Endothelial cell of umbilical vein (primary cell): ENCODE measurements around the gene MFRP. TPM values are rescaled to one million over a fixed set of nuclear protein-coding genes. Genes with fewer than 3 reads are reported as not detected.

Source experiments
- BruUV-seq: library from RNA; stranded (reverse); fragments of 400-500 nt; replicated peaks from 2 replicates; lab custom pipeline; 2021; lab: Mats Ljungman, UMichigan
- CTCF ChIA-PET: fragments of 300-600, 350-600 bp; sonication (Branson Sonifier 250); formaldehyde crosslinking; loops from one replicate; lab custom pipeline; 2021; ENCODE audit warnings: antibody characterized with exemption, inconsistent platforms; lab: Charles Lee
- POLR2A ChIA-PET: fragments of 300-600, 350-600 bp; sonication (Branson Sonifier 250); formaldehyde crosslinking; loops from one replicate; lab custom pipeline; 2021; ENCODE audit warnings: antibody characterized with exemption, inconsistent platforms; lab: Charles Lee
- DNase-seq: peaks from one replicate; pipeline ENCODE4 v3.0.0-alpha.2; 2011; ENCODE audit warnings: low read depth, low spot score
- FAIRE-seq: peaks from 2 replicates; lab custom pipeline; 2011; peaks lifted over from hg19 to GRCh38; lab: Jason Lieb, UNC
- H2AFZ ChIP-seq: 2 replicates; pipeline ENCODE4 v1.6.0; 2012; ENCODE audit warnings: low read depth, low read length, control low read depth, inconsistent platforms
- H3K27ac ChIP-seq: 2 replicates; pipeline ENCODE4 v1.5.1; 2011; ENCODE audit warnings: low read depth, mild to moderate bottlenecking, control low read depth, low read length, moderate library complexity; ENCODE audit not compliant: insufficient read depth
- H3K27me3 ChIP-seq, 2 experiments: 2 replicates each; pipeline versions ENCODE4 v1.6.0 to v1.6.1; 2011; ENCODE audit warnings: low read length in 2 of 2, mixed read lengths in 1 of 2; ENCODE audit not compliant: control insufficient read depth in 2 of 2, insufficient read depth in 2 of 2
- H3K36me3 ChIP-seq, 2 experiments: 2 replicates in 1 of 2; 3 replicates in 1 of 2; pipeline ENCODE4 v1.5.1; 2011; ENCODE audit warnings: low read length in 2 of 2, mild to moderate bottlenecking in 1 of 2, moderate library complexity in 1 of 2; ENCODE audit not compliant: control insufficient read depth in 2 of 2, insufficient read depth in 2 of 2; ENCODE audit errors: extremely low read depth in 1 of 2
- H3K4me1 ChIP-seq: 3 replicates; pipeline ENCODE4 v1.5.1; 2011; ENCODE audit warnings: mild to moderate bottlenecking, low read length; ENCODE audit not compliant: control insufficient read depth, insufficient read depth; ENCODE audit errors: extremely low read depth
- H3K4me2 ChIP-seq: 2 replicates; pipeline ENCODE4 v1.6.1; 2011; ENCODE audit warnings: low read length, control low read depth, mixed read lengths; ENCODE audit not compliant: insufficient read depth
- H3K4me3 ChIP-seq, 3 experiments: fragments of 200-600 bp in 1 of 3; sonication (generic), shearing (Covaris generic) in 1 of 3; replicated peaks in 1 of 3; 2 replicates each; pipeline ENCODE4 v1.5.1; 2011 to 2016; ENCODE audit warnings: control low read depth in 3 of 3, low read length in 3 of 3, mild to moderate bottlenecking in 2 of 3, inconsistent platforms in 1 of 3, low read depth in 1 of 3, moderate library complexity in 1 of 3; ENCODE audit not compliant: insufficient read depth in 1 of 3
- H3K79me2 ChIP-seq: 2 replicates; pipeline ENCODE4 v1.6.0; 2012; ENCODE audit warnings: low read length, inconsistent platforms; ENCODE audit not compliant: control insufficient read depth, insufficient read depth
- H3K9ac ChIP-seq: replicated peaks from 2 replicates; pipeline ENCODE3; 2011; ENCODE audit warnings: low read length, control low read depth; ENCODE audit not compliant: insufficient read depth; ENCODE audit errors: extremely low read depth
- H3K9me1 ChIP-seq: replicated peaks from 3 replicates; pipeline ENCODE4 v1.6.0; 2011; ENCODE audit warnings: mild to moderate bottlenecking, low read length; ENCODE audit not compliant: control insufficient read depth, insufficient read depth; ENCODE audit errors: extremely low read depth
- H3K9me3 ChIP-seq: replicated peaks from 2 replicates; pipeline ENCODE4 v1.5.1; 2012; ENCODE audit warnings: low read length, inconsistent platforms; ENCODE audit not compliant: control insufficient read depth, insufficient read depth
- H4K20me1 ChIP-seq: replicated peaks from 2 replicates; pipeline ENCODE3; 2011; ENCODE audit warnings: mild to moderate bottlenecking, low read length; ENCODE audit not compliant: control insufficient read depth, insufficient read depth; ENCODE audit errors: extremely low read depth
- CTCF ChIP-seq, 2 donors: IDR thresholded peaks; 1 replicate in 1 of 2; 2 replicates in 1 of 2; pipeline ENCODE4 v1.5.1; 2011; ENCODE audit warnings: low read length in 2 of 2, mild to moderate bottlenecking in 2 of 2, moderate library complexity in 2 of 2, control low read depth in 1 of 2, inconsistent platforms in 1 of 2, low read depth in 1 of 2; ENCODE audit not compliant: insufficient read depth in 1 of 2; ENCODE audit errors: extremely low read depth in 1 of 2
- EZH2 ChIP-seq: IDR thresholded peaks from 2 replicates; pipeline ENCODE4 v1.6.1; 2012; ENCODE audit warnings: borderline replicate concordance, low read depth, mild to moderate bottlenecking, moderate library complexity, low read length, inconsistent platforms; ENCODE audit not compliant: severe bottlenecking
- FOS ChIP-seq: IDR thresholded peaks from 2 replicates; pipeline ENCODE4 v1.6.1; 2011; ENCODE audit warnings: mild to moderate bottlenecking, low read length, moderate library complexity, borderline replicate concordance; ENCODE audit not compliant: insufficient read depth
- GATA2 ChIP-seq: IDR thresholded peaks from 2 replicates; pipeline ENCODE4 v1.7.0; 2011; ENCODE audit warnings: low read depth, mild to moderate bottlenecking, moderate library complexity, mixed read lengths, low read length; ENCODE audit not compliant: insufficient read length, insufficient read depth
- JUN ChIP-seq: IDR thresholded peaks from 2 replicates; pipeline ENCODE4 v1.6.1; 2011; ENCODE audit warnings: borderline replicate concordance, low read depth; ENCODE audit not compliant: insufficient read length, insufficient read depth
- MAX ChIP-seq: IDR thresholded peaks from 2 replicates; pipeline ENCODE4 v1.6.1; 2011; ENCODE audit not compliant: insufficient read depth, insufficient read length
- MYC ChIP-seq: IDR thresholded peaks from one replicate; pipeline ENCODE4 v1.6.1; 2011; ENCODE audit warnings: mild to moderate bottlenecking, low read depth, low read length
- POLR2A ChIP-seq: IDR thresholded peaks from 2 replicates; pipeline ENCODE4 v1.6.1; 2012; ENCODE audit warnings: low read depth, mild to moderate bottlenecking, control low read depth, low read length
- POLR2AphosphoS5 ChIP-seq: IDR thresholded peaks from 2 replicates; pipeline ENCODE4 v1.6.1; 2012; ENCODE audit warnings: low read depth, mild to moderate bottlenecking, control low read depth, low read length, moderate library complexity; ENCODE audit not compliant: insufficient read depth
- dilution Hi-C: fragments of 300-500 bp; cut with MboI; formaldehyde crosslinking; loops from one replicate; pipeline ENCODE4 v1.15.0; 2019; ENCODE audit warnings: low sequenced_read_pairs; ENCODE audit not compliant: extremely low pct_ligation_motif_present
- intact Hi-C: fragments of 100-400 bp; cut with micrococcal nuclease; formaldehyde crosslinking; loops from one replicate; pipeline ENCODE4 v1.10.0; 2022
- polyA plus RNA-seq, 4 experiments: library from polyadenylated mRNA; depleted of rRNA in 3 of 4; stranded (reverse) in 3 of 4; unstranded in 1 of 4; fragments of >200 nt; gene quantifications; 2 replicates each; pipeline versions ENCODE4 v1.2.1 to v1.2.3, GENCODE V29; 2011 to 2012; ENCODE audit warnings: missing spikeins in 1 of 4
- total RNA-seq: library from RNA; stranded (reverse); gene quantifications from 2 replicates; pipeline ENCODE4 v1.2.3, GENCODE V29; 2021

Gene MFRP
- total and polyA plus RNA-seq, 2 donors (not counting 3 experiments of a cell fraction or from before 2014, with no cell fraction given), result 0.08 TPM; not detected in 1

- no peaks in the 10 kb centered on the region for H3K9me1 ChIP-seq
- FAIRE-seq (no peak), DNase-seq (no peak)
- no peak overlapping the region for H3K4me2 ChIP-seq
- CTCF ChIA-PET, result interaction anchor here (1.2 to 11.7 kb wide), 5 partner anchors 8 to 106 kb away, joined by 3 to 134 read pairs (median 11); partner anchors contain the start of genes C1QTNF5 and USP2
- TF ChIP-seq MAX, result no peak
- no peak for TF ChIP-seq MYC
- no peak for TF ChIP-seq POLR2AphosphoS5
- no peak for TF ChIP-seq JUN
- no peak for TF ChIP-seq CTCF (IDR thresholded peaks at IDR 0.05; ENCODE audit: extremely low read depth in 1 of 2, insufficient read depth in 1 of 2, low read depth in 1 of 2, low read length in 2 of 2)
- TF ChIP-seq EZH2, result no peak
- TF ChIP-seq FOS, result no peak
- TF ChIP-seq GATA2, result no peak
- no peak for TF ChIP-seq POLR2A
- intact Hi-C loops (no loop called here), dilution Hi-C loops (no loop called here)
- no peak overlapping the region for H3K27ac ChIP-seq
- H3K36me3 ChIP-seq, result no peaks in the 10 kb centered on the region
- H2AFZ ChIP-seq, result no peak overlapping the region
- H3K4me1 ChIP-seq, result no peaks in the 10 kb centered on the region
- POLR2A ChIA-PET, result no interaction called here
- no peak overlapping the region for H3K9ac ChIP-seq
- H3K27me3 ChIP-seq, result peaks cover 9 to 17% of the 10 kb centered on the region in 2 experiments
- H3K79me2 ChIP-seq, result no peaks in the 10 kb centered on the region
- H3K4me3 ChIP-seq, result no peak overlapping the region
- H4K20me1 ChIP-seq, result no peaks in the 10 kb centered on the region
- no TSS peak for BruUV-seq
- no peaks in the 10 kb centered on the region for H3K9me3 ChIP-seq
These were observed 21.9 kb upstream of the MFRP start for GRCh38 chr11:119368121-119369034.
